NT2/D1 (cell line): ENCODE measurements around the gene KLHL26.

ENCODE experiments used
- YY1 ChIP-seq: IDR thresholded peaks from 2 replicates; pipeline ENCODE4 v1.6.1; 2011; ENCODE audit not compliant: insufficient read length, insufficient read depth
- ZNF274 ChIP-seq: IDR thresholded peaks from 2 replicates; pipeline ENCODE4 v1.6.1; 2011; ENCODE audit warnings: mild to moderate bottlenecking, low read depth, low read length

GRCh38 chr19:18587561-18587960 lies 49.3 kb upstream of the KLHL26 start:
- TF ChIP-seq YY1 = no peak
- no peak for TF ChIP-seq ZNF274
